HPDE6-E6E7 (cell line): ENCODE data around the gene SENP2.
"Not testable (repeated sequence)": the region's sequence is repeated elsewhere in the genome, so short reads cannot be mapped to it uniquely, and the experiment has no call there.

Experiments
- DNase-seq: peaks from one replicate; pipeline ENCODE4 v3.0.0; 2011; ENCODE audit warnings: missing footprints; ENCODE audit errors: extremely low spot score

The SENP2 gene

DNA sequence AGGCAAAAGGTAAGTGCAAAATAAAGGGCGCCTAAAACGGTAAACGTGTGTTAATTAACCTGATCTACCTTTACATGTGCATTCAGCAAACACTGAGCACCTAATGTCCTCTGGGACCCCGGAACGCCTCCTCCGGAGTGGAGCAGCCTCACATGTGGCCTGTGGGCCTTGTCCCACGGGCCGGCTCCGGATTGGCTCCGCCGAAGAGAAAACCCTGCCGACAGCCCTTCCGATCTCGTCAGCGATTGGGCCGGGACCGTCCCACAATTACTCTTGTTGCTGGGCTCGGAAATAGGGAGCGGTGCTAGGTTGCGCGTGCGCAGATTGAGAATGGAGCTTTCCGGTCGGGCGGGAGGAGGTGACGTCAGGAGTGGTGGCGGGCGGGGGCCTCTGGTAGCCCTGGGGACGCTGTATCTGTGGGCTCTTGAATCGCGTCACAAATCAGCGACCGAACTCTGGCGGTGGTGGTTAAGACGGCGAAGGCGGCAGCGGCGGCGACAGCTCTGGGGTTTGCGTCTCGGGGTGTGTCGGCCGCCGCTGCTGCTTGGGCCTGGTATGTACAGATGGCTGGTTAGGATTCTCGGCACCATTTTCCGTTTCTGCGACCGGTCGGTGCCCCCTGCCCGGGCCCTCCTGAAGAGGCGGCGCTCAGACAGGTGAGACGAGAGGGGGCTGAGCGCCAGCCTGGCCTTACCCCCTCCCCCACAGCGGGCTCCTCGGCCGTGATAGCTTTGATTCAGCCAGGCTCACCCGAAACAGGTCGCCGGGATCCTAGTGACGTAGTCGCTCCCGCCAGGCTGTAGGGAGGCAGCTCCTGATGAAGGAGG lies at the start of gene SENP2:
SENP2 (plus strand) TSS at position 437 of the 827 bp plus-strand sequence; CDS start at position 556, 119 bp downstream.
- peak; percentile 96 for DNase-seq

DNA sequence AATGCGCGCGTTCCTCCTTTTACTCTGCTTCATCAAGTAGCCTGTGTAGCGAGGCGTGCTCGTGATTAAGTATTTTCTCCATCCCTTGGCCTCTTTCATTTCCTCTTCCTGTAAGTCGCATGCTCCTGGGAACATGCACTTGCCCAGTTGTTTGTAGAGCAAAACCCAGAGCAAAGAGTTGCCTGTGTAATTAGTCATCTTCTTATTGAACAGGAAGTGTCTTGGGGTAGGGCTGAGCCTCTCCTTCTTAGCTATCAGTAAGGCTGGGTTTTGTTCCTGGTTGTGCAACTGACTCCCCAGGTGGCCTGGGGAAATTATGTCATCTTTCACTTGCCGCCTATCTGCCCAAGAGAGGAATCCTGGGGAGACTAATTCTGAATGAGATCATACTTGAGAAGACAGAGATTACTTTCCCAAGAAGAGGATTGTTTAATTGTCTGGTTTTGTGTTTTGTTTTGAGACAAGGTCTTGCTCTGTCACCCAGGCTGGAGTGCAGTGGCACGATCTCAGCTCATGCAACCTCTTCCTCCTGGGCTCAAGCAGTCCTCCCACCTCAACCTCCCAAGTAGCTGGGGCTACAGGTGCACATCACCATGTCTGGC lies 48.6 kb upstream of the SENP2 start:
- peak; percentile 91 for DNase-seq

DNA sequence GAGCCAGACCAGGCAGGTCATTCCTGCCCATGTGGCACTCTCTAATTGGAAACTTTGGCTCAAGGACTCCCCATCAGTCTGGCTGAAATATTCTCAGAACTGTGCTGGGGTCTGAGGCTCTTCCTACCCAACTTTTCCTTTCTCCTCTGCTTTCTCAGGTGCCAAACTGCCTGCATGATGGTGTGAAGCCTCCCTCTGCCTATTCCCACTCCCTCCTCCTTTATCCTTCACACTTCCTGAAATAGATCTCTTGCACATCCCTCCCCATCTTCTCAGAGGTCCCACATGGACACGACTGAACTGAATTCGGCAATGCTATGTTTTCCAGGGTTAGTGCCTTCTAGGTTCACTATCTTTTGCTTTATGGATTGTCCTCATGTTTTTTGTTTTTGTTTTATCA lies 46.2 kb upstream of the SENP2 start:
- no peak for DNase-seq

DNA sequence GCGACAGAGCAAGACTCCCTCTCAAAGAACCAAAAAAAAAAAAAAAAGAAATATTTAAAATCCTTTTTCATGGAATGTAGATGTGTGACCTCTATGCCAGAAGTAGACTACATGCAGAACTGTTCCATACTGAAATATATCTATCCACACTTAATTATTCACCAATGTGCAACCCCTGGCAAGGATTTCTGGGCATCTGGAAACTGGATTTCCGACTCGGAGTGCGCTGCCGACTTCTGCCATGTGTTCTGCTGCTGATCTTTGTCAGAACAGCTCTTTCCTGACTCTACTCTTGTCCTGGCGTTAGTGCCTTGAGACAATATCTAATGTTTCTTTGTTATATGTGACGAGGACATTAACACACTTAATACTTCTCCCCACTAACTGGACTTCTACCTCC lies 45.4 kb upstream of the SENP2 start:
- no peak for DNase-seq

DNA sequence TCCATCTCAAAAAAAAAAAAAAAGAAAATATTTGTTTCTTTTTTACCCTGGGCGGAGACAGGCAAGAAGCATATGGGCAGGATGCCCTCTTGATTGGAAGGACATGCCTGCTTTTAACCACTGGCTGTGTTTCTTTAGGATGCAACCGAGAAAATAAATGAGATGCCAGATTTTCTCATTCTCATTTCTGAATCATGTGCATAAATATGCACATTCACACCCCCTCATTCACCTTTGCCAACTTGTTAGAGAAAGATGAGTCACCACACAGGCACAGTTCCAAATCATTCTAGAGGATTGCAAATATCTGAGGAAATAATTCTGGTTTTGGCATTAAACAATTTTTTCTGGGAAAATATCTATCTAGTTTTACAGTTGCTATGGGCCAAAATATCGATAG lies 37.0 kb upstream of the SENP2 start:
- DNase-seq, result peak; percentile 84

DNA sequence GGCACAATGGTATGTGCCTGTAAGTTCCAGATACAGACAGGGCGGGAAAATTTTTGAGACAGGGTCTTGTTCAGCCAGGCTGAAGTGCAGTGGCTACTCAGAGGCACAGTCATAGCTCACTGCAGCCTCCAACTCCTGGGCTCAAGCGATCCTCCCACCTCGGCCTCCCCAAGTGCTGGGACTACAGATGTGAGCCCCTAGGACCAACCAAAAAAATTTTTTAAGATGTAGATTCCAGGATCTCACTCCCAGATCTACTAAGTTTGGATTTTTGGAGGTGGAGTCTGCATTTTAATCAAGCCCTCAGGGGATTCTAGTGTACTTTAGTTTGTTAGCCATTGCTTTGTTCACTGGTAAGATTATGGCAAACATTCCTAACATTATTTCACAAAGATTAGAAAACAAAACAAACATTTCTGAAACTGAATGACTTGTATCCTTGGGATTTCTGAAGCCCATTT lies 36.4 kb upstream of the SENP2 start:
- no peak for DNase-seq

DNA sequence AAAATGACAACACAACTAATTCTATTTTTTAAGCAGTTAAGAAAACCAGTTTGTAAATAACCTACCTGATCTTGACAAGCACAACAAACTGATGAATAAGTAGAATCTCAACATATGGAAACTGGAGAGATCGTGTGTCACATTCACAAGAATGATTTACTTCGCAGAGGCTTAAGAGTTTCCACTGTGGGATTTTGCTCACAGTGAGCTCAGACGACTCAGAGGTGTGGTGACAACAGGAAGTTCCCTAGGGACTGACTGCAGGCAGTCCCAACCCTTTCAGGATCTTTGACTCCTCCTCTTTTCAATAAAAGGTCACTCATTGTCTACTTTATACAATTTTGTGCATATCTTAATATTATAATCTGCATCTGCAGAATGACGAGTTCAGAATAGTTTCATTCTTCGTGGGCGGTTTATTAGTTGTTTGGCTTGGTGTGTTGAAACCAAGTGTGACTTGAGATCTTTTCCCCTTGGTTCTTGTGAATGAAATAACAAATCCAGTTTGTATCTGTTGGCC lies 33.7 kb upstream of the SENP2 start, which contains the start of gene LIPH:
LIPH (minus strand) TSS at position 231 of the 520 bp plus-strand sequence; CDS start at position 114, 117 bp downstream.
- no peak for DNase-seq

DNA sequence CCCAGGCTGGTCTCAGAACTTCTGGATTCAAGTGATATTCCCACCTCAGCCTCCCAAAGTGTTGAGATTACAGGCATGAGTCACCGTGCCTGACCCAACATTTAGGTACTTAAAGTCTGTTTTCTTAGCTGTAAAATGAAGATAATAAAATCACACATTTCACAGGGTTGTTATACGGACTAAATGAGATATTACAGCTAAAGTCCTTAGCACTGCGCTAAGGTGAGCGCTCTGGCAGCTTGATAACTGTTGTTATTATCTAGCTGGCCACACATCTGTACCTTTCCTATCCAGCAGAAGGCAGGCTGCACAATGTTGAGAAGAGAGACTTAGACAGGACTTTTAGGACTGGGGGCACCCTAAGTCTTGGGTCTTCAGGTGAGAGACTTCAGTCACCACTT lies 31.0 kb upstream of the SENP2 start:
- DNase-seq, result no peak

DNA sequence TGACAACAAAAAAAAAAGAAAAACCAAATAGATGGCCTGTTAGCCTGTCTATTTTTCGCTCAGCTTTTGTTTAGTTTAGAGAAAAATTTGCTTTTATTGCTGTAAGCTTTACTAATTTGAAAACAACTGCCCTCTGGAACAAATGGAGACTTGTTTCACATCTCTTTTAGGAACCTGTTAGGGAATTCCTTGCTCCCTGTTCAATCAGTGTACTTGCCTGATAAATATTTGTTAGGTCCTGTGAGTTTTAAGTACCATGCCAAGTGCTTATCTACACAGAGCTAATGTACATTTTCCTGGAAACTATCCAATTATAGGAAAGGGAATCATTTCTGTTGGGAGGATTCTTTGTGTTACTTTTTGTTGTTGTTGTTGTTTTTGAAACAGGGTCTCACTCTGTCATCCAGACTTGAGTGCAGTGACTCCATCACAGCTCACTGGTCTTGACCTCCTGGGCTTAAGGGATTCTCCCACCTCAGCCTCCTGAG lies 30.2 kb upstream of the SENP2 start:
- no peak for DNase-seq

DNA sequence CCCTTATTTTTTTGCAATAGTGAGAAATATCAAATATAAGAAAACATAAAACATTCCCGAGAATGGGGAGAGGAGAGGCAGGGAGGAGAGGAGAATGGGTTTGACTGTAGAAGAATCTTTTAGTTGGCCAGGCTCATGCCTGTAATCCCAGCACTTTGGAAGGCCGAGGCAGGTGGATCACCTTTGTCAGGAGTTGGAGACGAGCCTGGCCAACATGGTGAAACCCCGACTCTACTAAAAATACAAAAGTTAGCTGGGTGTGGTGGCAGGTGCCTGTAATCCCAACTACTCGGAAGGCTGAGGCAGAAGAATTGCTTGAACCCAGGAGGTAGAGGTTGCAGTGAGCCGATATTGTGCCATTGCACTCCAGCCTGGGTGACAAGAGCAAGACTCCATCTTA lies 29.5 kb upstream of the SENP2 start:
- not testable (repeated sequence) for DNase-seq

DNA sequence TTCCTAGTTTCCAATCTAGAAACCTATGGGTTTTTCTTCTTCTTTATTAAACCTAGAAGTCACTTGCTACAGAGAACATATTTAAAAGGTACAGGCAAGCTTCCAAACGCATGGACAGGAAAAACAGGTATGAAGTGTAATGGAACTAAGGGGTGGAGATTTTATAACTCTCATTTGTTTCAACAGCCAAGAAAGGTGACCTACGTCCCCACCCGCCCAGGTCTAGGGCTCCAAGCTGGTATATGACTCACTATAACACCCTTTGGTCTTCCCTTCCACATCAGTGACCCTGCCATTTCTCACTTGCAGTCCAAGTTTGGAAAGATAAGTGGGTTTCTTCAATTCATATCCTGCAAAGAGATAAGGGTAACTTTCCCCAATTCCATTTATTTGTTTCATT lies 27.7 kb upstream of the SENP2 start:
- DNase-seq, result peak; percentile 66

DNA sequence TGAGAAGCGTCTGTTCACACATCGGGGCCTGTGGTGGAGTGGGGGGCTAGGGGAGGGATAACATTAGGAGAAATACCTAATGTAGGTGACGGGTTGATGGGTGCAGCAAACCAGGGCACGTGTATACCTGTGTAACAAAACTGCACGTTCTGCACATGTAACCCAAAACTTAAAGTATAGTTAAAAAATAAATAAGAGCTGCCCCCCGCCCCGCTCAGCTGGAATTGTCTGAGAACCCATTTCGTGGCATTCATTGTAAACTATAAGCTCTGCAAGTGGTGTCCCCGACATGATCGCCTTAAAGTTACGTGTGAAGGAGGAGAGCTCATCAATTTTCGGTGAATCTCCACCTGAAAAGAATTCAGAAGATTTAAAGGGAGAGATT lies 26.4 kb upstream of the SENP2 start:
- no peak for DNase-seq

DNA sequence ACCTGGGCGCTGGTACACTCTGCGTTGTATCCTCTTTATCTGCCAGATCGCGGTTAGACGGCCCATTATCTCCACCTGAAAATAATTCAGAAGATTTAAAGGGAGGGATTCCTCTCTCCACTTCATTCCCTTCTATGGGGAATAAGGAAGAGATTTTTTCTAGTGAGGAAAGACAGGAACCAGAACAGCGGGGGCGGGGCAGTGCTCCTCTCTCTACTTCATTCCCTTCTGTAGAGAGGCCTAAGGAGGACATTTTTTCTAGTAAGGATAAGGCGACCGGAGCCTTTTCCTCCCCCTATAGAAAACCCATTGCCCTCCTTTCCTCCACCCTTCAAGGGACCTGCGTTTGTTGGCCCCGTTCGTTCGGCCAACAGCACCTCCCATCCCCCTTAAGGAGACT lies 25.4 kb upstream of the SENP2 start:
- no peak for DNase-seq

DNA sequence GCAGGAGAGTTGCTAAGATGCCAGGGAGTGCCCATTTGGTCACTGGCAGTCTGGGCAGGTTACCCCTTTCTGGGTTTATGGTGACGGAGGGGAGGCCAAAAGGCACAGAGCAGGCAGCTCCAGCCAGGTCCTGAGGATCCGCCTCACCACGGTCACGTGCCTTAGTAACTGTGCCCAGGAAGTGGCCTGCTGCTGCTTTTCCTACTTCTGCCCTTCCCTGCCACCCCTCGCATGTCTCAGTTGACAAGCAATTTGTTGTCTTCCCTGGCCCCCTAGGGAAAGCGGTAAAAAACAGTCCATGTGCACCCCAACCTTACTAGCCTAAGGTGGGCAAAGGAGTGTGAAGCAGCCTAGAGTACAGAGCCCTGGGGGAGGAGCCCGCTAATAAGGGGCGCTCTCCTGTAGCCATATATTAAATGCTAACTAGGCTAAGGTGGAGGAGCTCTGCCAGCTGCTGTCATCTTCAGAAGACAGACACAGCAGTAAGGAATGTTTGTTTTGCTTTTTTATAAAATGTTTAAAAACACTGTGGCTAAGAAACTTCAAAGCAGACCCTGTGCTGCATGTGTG lies 24.6 kb upstream of the SENP2 start:
- DNase-seq, result no peak

DNA sequence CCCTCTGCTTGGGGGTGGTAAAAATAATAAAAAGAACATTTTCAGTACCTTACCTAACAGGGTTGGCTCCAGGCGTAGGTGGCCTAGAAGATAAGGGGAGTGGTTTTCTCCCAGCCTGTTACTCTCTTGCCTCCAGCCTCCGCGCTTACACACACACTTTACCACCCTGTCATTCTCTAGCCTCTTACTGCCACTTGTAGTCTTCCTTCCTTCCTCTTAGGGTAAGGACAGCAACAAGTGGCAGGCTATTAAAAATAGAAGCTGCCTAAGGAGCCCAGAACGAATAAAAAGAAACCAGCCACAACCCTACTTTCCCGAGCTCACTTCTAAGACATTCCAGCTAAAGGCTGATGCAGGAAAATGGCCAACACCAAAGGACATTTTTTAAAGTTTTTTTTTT lies 24.1 kb upstream of the SENP2 start:
- no peak for DNase-seq

DNA sequence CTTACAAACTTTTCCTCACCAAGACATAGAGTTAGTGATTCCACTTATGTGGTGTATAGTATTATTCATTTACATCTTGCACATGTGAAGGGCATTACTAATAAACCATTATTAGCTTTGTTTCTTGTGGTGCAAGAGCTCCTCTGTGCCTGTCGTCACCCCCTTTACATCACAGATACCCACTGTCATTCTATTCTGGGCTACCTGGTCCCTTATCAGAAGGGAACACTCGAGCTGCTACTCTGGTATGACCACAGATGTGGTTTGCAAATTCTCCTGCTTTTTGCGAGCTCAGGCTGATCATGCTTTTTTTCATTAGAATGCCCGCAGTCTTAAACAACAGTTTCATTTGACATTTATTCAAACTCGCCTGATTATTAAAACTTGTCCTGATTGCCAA lies 13.9 kb upstream of the SENP2 start:
- no peak for DNase-seq

DNA sequence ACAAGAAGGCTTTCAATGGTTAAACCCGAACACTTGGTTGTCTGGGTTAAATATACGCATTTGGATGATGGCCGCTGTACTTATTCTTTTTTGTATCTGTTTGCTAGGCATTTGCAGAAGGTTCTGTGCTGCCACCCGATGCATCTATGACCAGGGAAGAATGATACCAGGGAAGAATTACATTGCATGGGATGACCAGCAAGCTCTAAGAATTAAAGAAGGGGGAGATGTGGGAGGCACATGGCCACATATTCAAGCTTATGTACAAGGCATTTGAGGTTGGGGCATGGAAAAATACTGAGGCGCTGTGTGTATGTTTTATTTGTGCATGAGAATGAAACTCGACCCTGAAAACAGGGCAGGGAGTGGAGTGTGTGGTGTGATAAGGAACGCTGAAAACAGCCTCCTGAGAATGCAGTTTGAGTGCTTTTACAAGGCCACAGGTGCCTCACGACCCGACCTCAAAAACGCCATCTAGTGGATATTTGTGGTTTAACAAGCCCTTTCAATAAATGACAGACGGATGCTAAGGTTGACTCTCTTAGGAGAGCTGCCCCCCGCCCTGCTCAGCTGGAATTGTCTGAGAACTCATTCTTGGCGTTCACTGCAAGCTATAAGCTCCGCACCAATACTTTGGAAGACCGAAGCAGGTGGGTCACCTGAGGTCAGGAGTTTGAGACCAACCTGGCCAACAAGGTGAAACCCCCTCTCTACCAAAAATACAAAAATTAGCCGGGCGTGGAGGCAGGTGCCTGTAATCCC lies 10.8 kb upstream of the SENP2 start:
- DNase-seq, result not testable (repeated sequence)

DNA sequence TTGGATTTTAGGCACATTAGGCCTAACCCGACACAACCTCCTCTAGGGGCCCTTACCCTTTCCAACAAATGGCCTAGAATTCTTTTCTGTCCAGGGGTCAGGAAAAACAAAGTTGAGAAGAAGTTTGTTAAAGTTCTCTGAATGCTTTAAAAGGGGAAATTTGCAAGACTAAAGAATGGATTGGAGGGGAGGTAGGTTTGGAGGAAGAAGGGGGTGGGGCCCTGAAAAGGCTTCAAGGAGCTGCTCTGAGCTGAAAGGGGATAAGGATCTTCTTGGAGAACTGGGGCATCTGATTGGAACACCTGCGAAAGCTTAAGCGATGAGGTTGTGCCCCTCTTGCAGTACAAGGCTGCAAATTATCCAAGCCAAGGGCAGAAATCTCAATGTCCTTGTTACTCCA lies 3.9 kb upstream of the SENP2 start:
- DNase-seq, result no peak

DNA sequence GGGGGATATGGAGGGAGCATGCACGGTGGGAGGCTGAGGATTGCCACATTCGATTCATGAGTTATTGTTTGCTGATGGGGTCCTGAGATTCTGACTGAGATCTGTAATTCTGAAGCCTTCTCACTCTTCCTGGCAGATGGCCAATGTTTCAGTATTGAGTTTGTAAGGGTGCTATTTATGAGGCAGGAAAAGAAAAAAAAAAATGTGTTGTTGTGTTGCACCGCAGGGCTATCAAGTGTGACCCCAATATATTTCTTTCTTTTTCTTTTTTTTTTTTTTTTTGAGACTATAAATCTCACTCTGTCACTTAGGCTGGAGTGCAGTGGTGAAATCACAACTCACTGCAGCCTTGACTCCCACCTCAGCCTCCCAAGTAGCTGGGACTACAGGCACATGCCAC lies 3.2 kb upstream of the SENP2 start:
- no peak for DNase-seq

DNA sequence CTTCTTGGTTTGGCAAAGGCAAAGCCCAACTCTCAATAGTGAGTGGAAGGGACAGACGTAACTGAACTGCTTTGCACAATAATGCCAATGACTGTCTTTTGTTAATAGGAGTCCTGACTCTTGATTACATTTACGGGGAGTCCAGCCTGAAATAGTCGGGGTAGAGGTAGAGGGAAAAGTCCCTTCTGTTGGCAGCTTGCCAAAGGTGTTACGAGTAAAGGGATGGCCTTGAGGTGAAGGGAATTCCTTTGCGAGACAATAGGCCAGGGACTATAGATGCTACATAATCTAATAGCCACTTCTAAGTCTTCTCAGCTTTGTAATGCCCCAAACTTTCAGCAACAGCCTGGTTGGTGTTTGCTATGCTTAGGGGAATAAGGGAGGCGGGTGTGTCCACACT lies 2.2 kb upstream of the SENP2 start:
- no peak for DNase-seq

DNA sequence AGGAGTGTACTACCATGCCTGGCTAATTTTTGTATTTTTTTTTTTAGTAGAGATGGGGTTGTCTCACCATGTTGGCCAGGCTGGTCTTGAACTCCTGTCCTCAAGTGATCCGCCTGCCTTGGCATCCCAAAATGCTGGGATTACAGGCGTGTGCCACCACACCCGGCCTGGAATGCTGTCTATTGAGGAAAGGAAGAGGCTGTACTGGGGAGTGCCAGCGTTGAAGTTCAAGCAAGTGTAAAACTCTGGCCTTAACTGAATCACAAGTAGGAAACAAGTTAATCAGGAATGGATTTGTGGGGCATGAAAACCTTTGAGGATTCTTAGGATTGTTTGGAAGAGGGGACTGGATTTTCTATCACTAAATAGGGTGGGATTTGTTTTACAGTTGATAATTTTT lies 1.4 kb upstream of the SENP2 start:
- DNase-seq, result no peak

DNA sequence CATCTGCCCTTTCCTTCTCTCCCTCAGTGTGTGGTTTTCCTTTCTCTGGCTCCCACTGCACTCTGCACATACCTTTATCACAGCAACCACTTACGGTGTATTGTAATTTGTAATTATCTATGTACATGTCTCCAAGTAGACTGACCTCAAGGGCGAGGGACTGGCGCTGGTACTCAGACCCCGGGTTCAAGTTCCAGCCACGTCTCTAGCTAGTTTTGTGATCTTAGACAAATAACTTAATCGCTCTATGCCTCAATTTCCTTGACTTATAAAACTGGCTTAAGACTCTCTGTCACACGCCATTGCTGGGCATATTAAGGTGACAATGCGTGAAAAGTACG lies 607 bp upstream of the SENP2 start:
- no peak for DNase-seq
